Upper lobe of left lung (tissue), 6 donors: ENCODE measurements around the gene CYBRD1. TPM values are rescaled to one million over a fixed set of nuclear protein-coding genes. Genes with fewer than 3 reads are reported as not detected.

Experiments used
- ATAC-seq, 2 donors: fragments of 200-7000 bp; cut with Tn5 transposase; one replicate each; pipeline ENCODE4 v1.9.1; 2022; ENCODE audit warnings: mild to moderate bottlenecking in 2 of 2, moderate library complexity in 2 of 2; ENCODE audit not compliant: low FRiP score in 2 of 2
- DNase-seq, 2 donors: peaks; one replicate each; pipeline ENCODE4 v3.0.0-alpha.2; 2019 to 2020
- H3K27ac ChIP-seq, 4 donors: fragments of 200-600 bp; sonication (generic); one replicate each; pipeline ENCODE4 v1.5.1; 2016 to 2019
- H3K27me3 ChIP-seq, 4 donors: fragments of 200-600 bp; sonication (generic); one replicate each; pipeline ENCODE4 v1.5.1; 2017 to 2019
- H3K36me3 ChIP-seq, 4 donors: fragments of 200-600 bp; sonication (generic); one replicate each; pipeline ENCODE4 v1.5.1; 2016 to 2019
- H3K4me1 ChIP-seq, 4 donors: fragments of 200-600 bp; sonication (generic); one replicate each; pipeline ENCODE4 v1.5.1; 2018 to 2019
- H3K4me3 ChIP-seq, 4 donors: fragments of 200-600 bp; sonication (generic); one replicate each; pipeline ENCODE4 v1.5.1; 2017 to 2019; ENCODE audit warnings: mild to moderate bottlenecking in 2 of 4, moderate library complexity in 1 of 4
- H3K9me3 ChIP-seq, 4 donors: fragments of 200-600 bp; sonication (generic); one replicate each; pipeline ENCODE4 v1.5.1; 2018 to 2019
- EP300 ChIP-seq, 4 donors: sonication (generic); formaldehyde crosslinking; IDR thresholded peaks; one replicate each; pipeline ENCODE4 v1.5.1; 2017; ENCODE audit warnings: antibody characterized with exemption in 4 of 4, control low read depth in 2 of 4
- POLR2A ChIP-seq, 4 donors: fragments of 450-650 bp; IDR thresholded peaks; one replicate each; pipeline ENCODE4 v1.5.1; 2016 to 2017; ENCODE audit warnings: antibody characterized with exemption in 4 of 4, mild to moderate bottlenecking in 2 of 4
- POLR2AphosphoS5 ChIP-seq, 2 donors: sonication (generic); formaldehyde crosslinking; IDR thresholded peaks; one replicate each; pipeline ENCODE4 v1.5.1; 2017; ENCODE audit warnings: antibody characterized with exemption in 2 of 2
- WGBS, 2 donors: methylation state at CpG; one replicate each; pipeline ENCODE4 v1.1.5; 2017 to 2018; 5-methylcytosine and 5-hydroxymethylcytosine counted together
- total RNA-seq, 6 donors: library from RNA; depleted of rRNA in 4 of 6; stranded (reverse); fragments of >200 nt in 4 of 6; gene quantifications; one replicate each; pipeline versions ENCODE4 v1.1.0 to v1.2.1, GENCODE V29; 2016 to 2021
- TF ChIP-seq, protein P1 (sequence below), 6 experiments: fragments of 450-650 bp in 4 of 6; fragments of 200-600 bp in 2 of 6; sonication (generic) in 2 of 6; IDR thresholded peaks; one replicate each; pipeline ENCODE4 v1.5.1; 2016 to 2019; ENCODE audit warnings: antibody characterized with exemption in 6 of 6
- donor health status: DM: no; HTN: no; CAD: no; lungs with moderate emphysema.
- donor health status: DM: no; HTN: yes; CAD: no; lungs with severe emphysema.

CYBRD1 gene
- total RNA-seq, 6 donors from 2014 or later, result 71.7 to 383 (median 214) TPM

- H3K27ac ChIP-seq, result no peak overlapping the region
- peaks cover 0 to 6% (median 0%) of the 10 kb centered on the region in 4 donors for H3K4me1 ChIP-seq
- H3K4me3 ChIP-seq, result no peak overlapping the region
- ATAC-seq (no peak), DNase-seq (no peak)
- TF ChIP-seq POLR2A (IDR thresholded peaks at IDR 0.05) (no peak), EP300 (IDR thresholded peaks at IDR 0.05) (no peak), POLR2AphosphoS5 (IDR thresholded peaks at IDR 0.05) (no peak)
- TF ChIP-seq, protein P1, sequence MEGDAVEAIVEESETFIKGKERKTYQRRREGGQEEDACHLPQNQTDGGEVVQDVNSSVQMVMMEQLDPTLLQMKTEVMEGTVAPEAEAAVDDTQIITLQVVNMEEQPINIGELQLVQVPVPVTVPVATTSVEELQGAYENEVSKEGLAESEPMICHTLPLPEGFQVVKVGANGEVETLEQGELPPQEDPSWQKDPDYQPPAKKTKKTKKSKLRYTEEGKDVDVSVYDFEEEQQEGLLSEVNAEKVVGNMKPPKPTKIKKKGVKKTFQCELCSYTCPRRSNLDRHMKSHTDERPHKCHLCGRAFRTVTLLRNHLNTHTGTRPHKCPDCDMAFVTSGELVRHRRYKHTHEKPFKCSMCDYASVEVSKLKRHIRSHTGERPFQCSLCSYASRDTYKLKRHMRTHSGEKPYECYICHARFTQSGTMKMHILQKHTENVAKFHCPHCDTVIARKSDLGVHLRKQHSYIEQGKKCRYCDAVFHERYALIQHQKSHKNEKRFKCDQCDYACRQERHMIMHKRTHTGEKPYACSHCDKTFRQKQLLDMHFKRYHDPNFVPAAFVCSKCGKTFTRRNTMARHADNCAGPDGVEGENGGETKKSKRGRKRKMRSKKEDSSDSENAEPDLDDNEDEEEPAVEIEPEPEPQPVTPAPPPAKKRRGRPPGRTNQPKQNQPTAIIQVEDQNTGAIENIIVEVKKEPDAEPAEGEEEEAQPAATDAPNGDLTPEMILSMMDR (IDR thresholded peaks at IDR 0.05), result no peak
- no peaks in the 10 kb centered on the region for H3K27me3 ChIP-seq
- H3K9me3 ChIP-seq, result no peaks in the 10 kb centered on the region
- H3K36me3 ChIP-seq, result peaks cover 0 to 26% (median 0%) of the 10 kb centered on the region in 4 donors
- 78 to 84% methylated on average over 4 of the region's 4 CpGs for WGBS, 2 donors
These were observed 35.1 kb downstream of the CYBRD1 start for GRCh38 chr2:171557363-171557762.

GRCh38 chr2:171563301-171563700, 41.0 kb downstream of the CYBRD1 start:
- H3K27me3 ChIP-seq, result no peaks in the 10 kb centered on the region
- no peak overlapping the region for H3K4me3 ChIP-seq
- H3K36me3 ChIP-seq, result no peaks in the 10 kb centered on the region
- DNase-seq (no peak), ATAC-seq (no peak)
- WGBS, 2 donors, result 86 to 90% methylated on average over 2 to 3 of the region's 3 CpGs
- no peak overlapping the region for H3K27ac ChIP-seq
- no peak for TF ChIP-seq EP300 (IDR thresholded peaks at IDR 0.05)
- no peak for TF ChIP-seq POLR2AphosphoS5 (IDR thresholded peaks at IDR 0.05)
- TF ChIP-seq, protein P1 (IDR thresholded peaks at IDR 0.05), result no peak
- TF ChIP-seq POLR2A (IDR thresholded peaks at IDR 0.05), result no peak
- H3K9me3 ChIP-seq, result no peaks in the 10 kb centered on the region
- no peaks in the 10 kb centered on the region for H3K4me1 ChIP-seq

DNA sequence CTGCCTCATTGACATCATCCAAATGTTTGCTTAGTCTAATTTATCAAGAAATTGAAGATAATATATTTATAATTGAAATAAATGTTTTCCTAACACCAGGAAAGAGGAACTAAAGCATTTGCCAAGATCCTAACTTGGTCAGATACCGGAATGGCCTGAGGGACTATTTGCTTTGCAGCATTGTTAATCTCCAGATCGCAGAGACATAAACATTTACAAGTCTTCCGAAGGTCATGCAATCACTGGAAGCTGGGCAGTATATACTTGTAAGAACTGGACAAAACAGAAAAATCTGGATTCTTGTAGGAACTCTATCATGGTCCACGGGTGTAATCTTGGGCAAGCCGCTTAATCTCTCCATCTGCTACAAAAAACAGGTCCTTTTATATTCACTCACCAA, 42.2 kb downstream of the CYBRD1 start:
- TF ChIP-seq, protein P1 (IDR thresholded peaks at IDR 0.05), result no peak
- TF ChIP-seq POLR2AphosphoS5 (IDR thresholded peaks at IDR 0.05), result no peak
- TF ChIP-seq POLR2A (IDR thresholded peaks at IDR 0.05), result no peak
- TF ChIP-seq EP300 (IDR thresholded peaks at IDR 0.05), result no peak
- Histone ChIP-seq H3K4me3 (no peak overlapping the region), H3K27me3 (no peaks in the 10 kb centered on the region), H3K9me3 (no peaks in the 10 kb centered on the region), H3K36me3 (no peaks in the 10 kb centered on the region), H3K4me1 (no peaks in the 10 kb centered on the region), H3K27ac (peak overlapping the region in 1 of 4 donors; percentile 19)
- ATAC-seq, result no peak
- DNase-seq, result no peak
- WGBS, 2 donors, result 51 to 58% methylated on average over 5 of the region's 5 CpGs

- H3K27ac ChIP-seq, result no peak overlapping the region
- ATAC-seq (no peak), DNase-seq (no peak)
- no peak for TF ChIP-seq POLR2AphosphoS5 (IDR thresholded peaks at IDR 0.05)
- TF ChIP-seq, protein P1 (IDR thresholded peaks at IDR 0.05), result no peak
- TF ChIP-seq POLR2A (IDR thresholded peaks at IDR 0.05), result no peak
- TF ChIP-seq EP300 (IDR thresholded peaks at IDR 0.05), result no peak
- H3K4me1 ChIP-seq, result no peaks in the 10 kb centered on the region
- no peaks in the 10 kb centered on the region for H3K9me3 ChIP-seq
- no peak overlapping the region for H3K4me3 ChIP-seq
- no peaks in the 10 kb centered on the region for H3K36me3 ChIP-seq
- 0 to 42% methylated on average over 1 of the region's 1 CpG for WGBS, 2 donors
- H3K27me3 ChIP-seq, result no peaks in the 10 kb centered on the region
These were observed 43.8 kb downstream of the CYBRD1 start for GRCh38 chr2:171566057-171566456.

GRCh38 chr2:171566753-171567152, 44.5 kb downstream of the CYBRD1 start:
- DNase-seq (no peak), ATAC-seq (no peak)
- Histone ChIP-seq H3K36me3 (no peaks in the 10 kb centered on the region), H3K9me3 (no peaks in the 10 kb centered on the region), H3K4me1 (no peaks in the 10 kb centered on the region), H3K27me3 (no peaks in the 10 kb centered on the region), H3K4me3 (no peak overlapping the region), H3K27ac (no peak overlapping the region)
- 95 to 97% methylated on average over 4 of the region's 4 CpGs for WGBS, 2 donors
- TF ChIP-seq POLR2A (IDR thresholded peaks at IDR 0.05), result no peak
- TF ChIP-seq, protein P1 (IDR thresholded peaks at IDR 0.05), result no peak
- no peak for TF ChIP-seq POLR2AphosphoS5 (IDR thresholded peaks at IDR 0.05)
- no peak for TF ChIP-seq EP300 (IDR thresholded peaks at IDR 0.05)
